Muscle layer of duodenum (tissue), 2 donors: ENCODE results near the gene PACSIN1.

Source experiments
- H3K27ac ChIP-seq: one replicate; pipeline ENCODE4 v1.7.0; 2013; ENCODE audit warnings: mild to moderate bottlenecking, low read length
- H3K27me3 ChIP-seq: one replicate; pipeline ENCODE4 v1.7.0; 2013; ENCODE audit warnings: low read depth, mild to moderate bottlenecking, control low read depth, low read length
- H3K36me3 ChIP-seq, 2 donors: one replicate each; pipeline ENCODE4 v1.7.0; 2013; ENCODE audit warnings: low read length in 2 of 2, control low read depth in 1 of 2, mild to moderate bottlenecking in 1 of 2; ENCODE audit not compliant: insufficient read depth in 2 of 2, control insufficient read depth in 1 of 2
- H3K4me1 ChIP-seq, 2 donors: one replicate each; pipeline ENCODE4 v1.7.0; 2013; ENCODE audit warnings: low read length in 2 of 2, mild to moderate bottlenecking in 2 of 2, control low read depth in 1 of 2, moderate library complexity in 1 of 2; ENCODE audit not compliant: insufficient read depth in 2 of 2, control insufficient read depth in 1 of 2
- H3K4me3 ChIP-seq, 2 donors: one replicate each; pipeline ENCODE4 v1.7.0; 2013; ENCODE audit warnings: low read length in 2 of 2, low read depth in 1 of 2, mild to moderate bottlenecking in 1 of 2
- H3K9me3 ChIP-seq, 2 donors: one replicate each; pipeline ENCODE4 v1.7.0; 2013; ENCODE audit warnings: low read length in 2 of 2, control low read depth in 1 of 2, mild to moderate bottlenecking in 1 of 2; ENCODE audit not compliant: control insufficient read depth in 1 of 2
- donor health status: healthy.

PACSIN1 gene

GRCh38 chr6:34571388-34571787 is 105.5 kb downstream of the PACSIN1 start:
- Histone ChIP-seq H3K9me3 (no peaks in the 10 kb centered on the region), H3K36me3 (no peaks in the 10 kb centered on the region), H3K4me3 (no peak overlapping the region), H3K27me3 (peaks cover 8% of the 10 kb centered on the region), H3K4me1 (no peaks in the 10 kb centered on the region), H3K27ac (no peak overlapping the region)

DNA sequence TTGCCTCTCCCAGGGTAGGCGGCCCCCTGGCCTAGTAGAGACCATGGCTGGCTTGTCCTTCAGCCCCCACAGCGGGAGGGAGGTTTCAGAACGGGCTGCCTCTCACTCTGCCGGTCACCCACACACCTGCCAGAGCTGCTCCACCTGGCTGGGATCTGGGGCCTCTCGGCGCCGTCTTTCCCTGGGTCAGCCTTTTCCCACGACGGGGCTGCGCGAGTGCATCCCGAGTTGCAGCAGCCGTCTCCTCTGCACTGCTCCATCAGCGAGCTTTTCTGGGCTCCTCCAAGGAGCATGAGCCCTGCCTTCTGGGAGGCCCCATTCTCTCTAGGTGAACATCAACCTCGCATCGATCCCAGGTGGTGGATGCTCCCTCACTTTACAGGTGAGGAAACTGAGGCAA is 106.1 kb downstream of the PACSIN1 start:
- Histone ChIP-seq H3K27ac (no peak overlapping the region), H3K9me3 (no peaks in the 10 kb centered on the region), H3K36me3 (no peaks in the 10 kb centered on the region), H3K4me1 (no peaks in the 10 kb centered on the region), H3K4me3 (no peak overlapping the region), H3K27me3 (peaks cover 5% of the 10 kb centered on the region)

DNA sequence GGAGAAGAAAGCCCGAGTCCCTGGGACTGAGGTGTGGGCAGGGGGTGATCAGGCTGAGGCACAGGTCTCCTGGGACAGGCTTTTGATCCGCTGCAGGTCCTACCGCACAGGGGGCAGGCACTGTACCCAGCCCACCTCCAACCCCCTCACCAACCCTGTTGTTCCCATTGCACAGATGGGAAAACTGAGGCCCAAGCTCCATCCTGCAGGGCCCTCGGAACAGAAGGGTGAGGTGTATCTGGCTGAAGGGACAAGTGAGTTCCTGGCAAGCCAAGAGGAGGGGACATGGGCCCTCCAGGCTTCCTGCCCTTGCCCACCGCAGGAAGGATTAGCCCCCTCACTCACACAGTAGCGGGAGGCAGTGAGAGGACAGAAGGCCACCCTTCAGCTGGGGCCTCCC is 106.7 kb downstream of the PACSIN1 start:
- Histone ChIP-seq H3K27me3 (no peaks in the 10 kb centered on the region), H3K36me3 (no peaks in the 10 kb centered on the region), H3K27ac (no peak overlapping the region), H3K4me3 (no peak overlapping the region), H3K9me3 (no peaks in the 10 kb centered on the region), H3K4me1 (no peaks in the 10 kb centered on the region)

DNA sequence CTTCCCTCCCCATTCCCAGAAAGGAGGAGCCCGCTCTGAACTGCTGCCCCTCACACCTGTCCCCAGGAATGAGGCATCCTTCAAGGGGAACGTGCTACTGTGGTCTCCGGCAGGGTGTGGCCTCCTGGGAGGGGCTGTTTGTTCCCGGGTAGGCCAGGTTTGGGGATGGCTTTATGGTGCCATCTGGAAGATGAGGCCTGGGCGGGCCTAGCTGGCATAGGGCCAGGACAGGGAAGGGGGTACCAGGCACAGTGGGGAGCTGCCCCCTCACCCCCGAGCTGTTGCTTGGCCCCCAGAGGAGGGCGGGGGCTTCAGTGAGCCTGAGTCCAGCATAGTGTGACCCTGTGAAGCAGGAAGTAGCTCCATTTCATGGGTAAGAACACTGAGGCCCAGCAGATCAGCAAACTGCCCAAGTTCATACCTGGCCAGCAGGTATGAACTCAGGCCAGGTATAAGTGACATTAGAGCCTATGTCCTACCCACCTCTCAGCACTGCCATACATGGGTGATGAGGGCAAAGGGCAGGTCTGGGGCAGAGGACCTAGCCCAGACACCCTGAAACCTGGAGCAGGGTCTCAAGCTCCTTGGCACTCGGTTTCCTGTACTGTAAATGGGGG is 107.8 kb downstream of the PACSIN1 start:
- Histone ChIP-seq H3K27me3 (no peaks in the 10 kb centered on the region), H3K9me3 (no peaks in the 10 kb centered on the region), H3K36me3 (no peaks in the 10 kb centered on the region), H3K27ac (no peak overlapping the region), H3K4me1 (no peaks in the 10 kb centered on the region), H3K4me3 (no peak overlapping the region)

- H3K27me3 ChIP-seq: no peaks in the 10 kb centered on the region
- H3K4me1 ChIP-seq: no peaks in the 10 kb centered on the region
- no peak overlapping the region for H3K4me3 ChIP-seq
- H3K36me3 ChIP-seq: peaks cover 0 to under 1% of the 10 kb centered on the region in 2 donors
- H3K9me3 ChIP-seq: no peaks in the 10 kb centered on the region
- no peak overlapping the region for H3K27ac ChIP-seq
Measured at GRCh38 chr6:34574647-34575293, 108.9 kb downstream of the PACSIN1 start.

DNA sequence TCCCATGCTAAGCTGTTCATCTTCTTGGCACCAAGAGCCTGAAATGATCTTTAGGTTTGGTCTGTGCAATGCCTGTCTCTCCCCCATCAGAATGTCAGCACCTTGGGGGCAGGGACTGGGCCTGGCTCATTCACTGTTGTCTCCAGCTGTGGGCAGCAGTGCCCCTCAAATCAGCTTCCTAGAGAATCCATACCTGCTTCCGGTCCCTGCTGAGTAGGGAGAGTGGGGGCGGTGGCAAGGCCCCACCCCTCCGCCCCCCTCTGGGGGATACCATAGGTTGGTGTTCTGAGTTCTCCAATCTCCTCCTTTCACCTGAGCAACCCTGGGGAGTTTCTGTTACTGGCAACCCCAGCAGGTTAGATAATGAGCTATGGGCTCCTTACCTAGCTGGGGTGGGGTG is 109.5 kb downstream of the PACSIN1 start:
- Histone ChIP-seq H3K4me3 (no peak overlapping the region), H3K9me3 (no peaks in the 10 kb centered on the region), H3K27me3 (no peaks in the 10 kb centered on the region), H3K36me3 (peaks cover 0 to 3% of the 10 kb centered on the region in 2 donors), H3K4me1 (no peaks in the 10 kb centered on the region), H3K27ac (no peak overlapping the region)

- no peaks in the 10 kb centered on the region for H3K9me3 ChIP-seq
- no peaks in the 10 kb centered on the region for H3K4me1 ChIP-seq
- no peaks in the 10 kb centered on the region for H3K27me3 ChIP-seq
- peaks cover 0 to 3% of the 10 kb centered on the region in 2 donors for H3K36me3 ChIP-seq
- H3K4me3 ChIP-seq: no peak overlapping the region
- H3K27ac ChIP-seq: no peak overlapping the region
Measured at GRCh38 chr6:34576286-34576955, 110.5 kb downstream of the PACSIN1 start.

DNA sequence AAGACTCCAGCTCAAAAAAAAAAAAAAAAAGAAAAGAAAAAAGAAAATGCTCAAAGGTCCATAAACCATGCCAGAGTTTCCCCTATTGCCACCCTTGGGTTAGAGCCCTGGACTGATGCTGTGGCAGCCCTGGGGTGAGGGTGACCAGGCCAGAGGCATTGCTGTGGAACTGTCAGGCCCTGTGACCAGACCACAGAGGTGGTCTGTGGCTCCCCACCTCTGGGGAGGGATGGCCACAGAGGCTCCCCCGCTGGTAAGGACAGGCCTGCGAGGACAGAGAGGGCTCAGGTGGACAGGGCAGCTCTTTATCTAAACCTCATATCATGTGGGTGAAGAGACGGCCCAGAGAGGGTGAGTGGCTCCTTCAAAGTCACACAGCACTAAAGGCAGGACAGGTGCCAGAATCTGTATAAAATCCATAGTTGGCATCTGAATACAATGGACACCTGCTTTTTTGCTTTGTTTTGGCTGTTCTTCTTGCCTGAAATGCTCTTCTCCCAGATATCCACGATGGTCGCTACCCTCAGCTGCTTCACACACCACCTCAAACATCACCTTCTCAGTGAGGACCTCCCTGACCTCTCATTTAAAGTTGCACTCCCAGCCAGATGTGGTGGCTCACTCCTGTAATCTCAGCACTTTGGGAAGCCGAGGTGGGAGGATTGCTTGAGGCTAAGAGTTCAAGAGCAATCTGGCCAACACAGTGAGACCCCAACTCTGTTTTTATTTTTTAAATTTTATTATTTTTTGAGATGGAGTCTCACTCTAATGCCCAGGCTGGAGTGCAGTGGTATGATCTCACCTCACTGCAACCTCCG is 112.8 kb downstream of the PACSIN1 start:
- Histone ChIP-seq H3K4me3 (no peak overlapping the region), H3K4me1 (no peaks in the 10 kb centered on the region), H3K36me3 (peaks cover 0 to 3% of the 10 kb centered on the region in 2 donors), H3K27ac (no peak overlapping the region), H3K9me3 (no peaks in the 10 kb centered on the region), H3K27me3 (no peaks in the 10 kb centered on the region)

DNA sequence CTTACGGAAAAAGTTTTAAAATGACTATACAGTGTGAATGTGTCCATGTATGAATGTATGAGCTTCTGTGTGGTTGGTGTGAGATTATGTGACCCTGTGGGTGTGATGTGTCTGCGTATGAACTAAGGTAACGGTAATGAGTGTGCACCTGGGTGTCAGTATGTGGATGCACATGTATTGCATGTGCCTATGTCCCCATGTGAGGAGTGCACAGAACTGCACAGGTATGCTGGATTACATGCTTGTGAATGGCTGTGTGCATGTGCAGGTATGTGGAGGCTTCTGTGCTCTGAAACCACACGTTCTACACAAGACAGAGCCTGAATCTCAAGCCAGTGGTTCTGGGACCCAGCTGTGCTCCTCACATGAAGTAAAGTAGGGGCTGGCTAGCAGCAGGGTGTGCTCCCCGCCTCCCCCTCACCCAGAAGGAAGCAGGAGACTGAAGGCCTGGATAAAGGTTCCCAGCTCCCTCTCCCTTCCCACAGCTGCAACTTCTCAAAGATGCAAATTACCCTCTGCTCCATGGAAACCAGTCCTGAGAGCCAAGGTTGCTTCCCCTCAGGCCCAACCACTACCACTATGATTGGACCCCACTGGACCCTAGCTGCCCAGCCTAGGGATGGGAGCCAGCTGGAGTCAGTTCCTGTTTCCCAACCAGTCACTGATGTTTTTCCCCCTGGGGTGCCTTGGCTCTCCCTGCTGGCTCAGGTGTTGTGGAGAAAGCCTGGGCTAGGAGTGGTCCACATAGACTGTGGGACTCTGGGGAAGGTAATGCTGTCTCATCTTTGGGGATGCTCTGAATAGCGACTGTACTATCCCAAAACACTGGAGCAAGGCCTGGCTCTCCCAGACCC is 115.1 kb downstream of the PACSIN1 start:
- Histone ChIP-seq H3K36me3 (peaks cover 0 to 3% of the 10 kb centered on the region in 2 donors), H3K27me3 (no peaks in the 10 kb centered on the region), H3K9me3 (no peaks in the 10 kb centered on the region), H3K4me1 (no peaks in the 10 kb centered on the region), H3K4me3 (no peak overlapping the region), H3K27ac (no peak overlapping the region)

DNA sequence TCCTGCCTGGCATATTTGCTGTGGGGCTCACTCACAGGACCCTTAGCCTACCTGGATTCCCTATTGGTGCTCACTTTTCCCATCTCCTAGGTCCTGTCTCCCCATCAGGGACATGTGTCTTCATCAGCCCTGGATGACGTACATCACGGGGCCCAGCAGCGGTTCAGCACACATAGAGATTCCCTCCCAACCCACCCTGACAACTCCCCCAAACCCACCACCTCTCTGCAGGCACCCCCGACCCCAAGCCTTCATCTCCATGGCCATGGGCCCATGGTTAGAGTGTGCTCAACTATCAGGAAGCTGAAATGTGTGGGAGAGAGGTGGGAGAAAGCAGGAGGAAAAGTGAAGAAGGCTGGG is 115.7 kb downstream of the PACSIN1 start:
- H3K4me3 ChIP-seq: no peak overlapping the region
- no peak overlapping the region for H3K27ac ChIP-seq
- no peaks in the 10 kb centered on the region for H3K9me3 ChIP-seq
- peaks cover 3% of the 10 kb centered on the region in 2 donors for H3K36me3 ChIP-seq
- H3K4me1 ChIP-seq: no peaks in the 10 kb centered on the region
- no peaks in the 10 kb centered on the region for H3K27me3 ChIP-seq
